IMR-90 (cell line): Measurements from ENCODE around the gene CEP83. TPM values are rescaled to one million over a fixed set of nuclear protein-coding genes. Genes with fewer than 3 reads are reported as not detected.

Experiments
- ATAC-seq: fragments of 200-7000 bp; cut with Tn5 transposase; 2 replicates; pipeline ENCODE4 v1.9.1; 2020; ENCODE audit warnings: low read depth, mild to moderate bottlenecking, moderate library complexity
- BruUV-seq: library from RNA; stranded (reverse); fragments of 400-500 nt; replicated peaks from 2 replicates; lab custom pipeline; 2021; lab: Mats Ljungman, UMichigan
- CTCF ChIA-PET: fragments of 300-600 bp; formaldehyde crosslinking; extraction: SDS; loops from one replicate; lab custom pipeline; 2021; ENCODE audit warnings: antibody characterized with exemption; lab: Yijun Ruan, JAX
- POLR2A ChIA-PET: fragments of 300-600 bp; sonication (Branson Sonifier 250); formaldehyde crosslinking; loops from one replicate; lab custom pipeline; 2022; ENCODE audit warnings: antibody characterized with exemption; ENCODE audit not compliant: unreplicated experiment; lab: Charles Lee
- DNase-seq: peaks from one replicate; pipeline ENCODE4 v3.0.0; 2013
- H2AFZ ChIP-seq: replicated peaks from 2 replicates; pipeline ENCODE3; 2013; ENCODE audit warnings: low read length, mild to moderate bottlenecking; ENCODE audit not compliant: poor library complexity
- H2AK5ac ChIP-seq: 2 replicates; pipeline ENCODE4 v1.6.1; 2013; ENCODE audit warnings: low read depth, low read length, inconsistent platforms
- H2AK9ac ChIP-seq: replicated peaks from 2 replicates; pipeline ENCODE3; 2013; ENCODE audit warnings: mild to moderate bottlenecking, low read depth, low read length, moderate library complexity; ENCODE audit not compliant: poor library complexity
- H2BK120ac ChIP-seq: 2 replicates; pipeline ENCODE4 v1.6.1; 2013; ENCODE audit warnings: low read depth, low read length, inconsistent platforms
- H2BK15ac ChIP-seq: 3 replicates; pipeline ENCODE4 v1.6.1; 2013; ENCODE audit warnings: low read depth, low read length, inconsistent platforms
- H2BK20ac ChIP-seq: 2 replicates; pipeline ENCODE4 v1.6.1; 2013; ENCODE audit warnings: low read depth, mild to moderate bottlenecking, inconsistent platforms, low read length, moderate library complexity
- H2BK5ac ChIP-seq: 2 replicates; pipeline ENCODE4 v1.6.1; 2013; ENCODE audit warnings: mild to moderate bottlenecking, low read depth, low read length, inconsistent platforms; ENCODE audit not compliant: poor library complexity, severe bottlenecking
- H3K14ac ChIP-seq: replicated peaks from 2 replicates; pipeline ENCODE4 v1.6.1; 2013; ENCODE audit warnings: low read depth, low read length, inconsistent platforms
- H3K18ac ChIP-seq: 2 replicates; pipeline ENCODE4 v1.6.1; 2013; ENCODE audit warnings: low read depth, low read length, control low read depth
- H3K23ac ChIP-seq: 2 replicates; pipeline ENCODE4 v1.6.1; 2013; ENCODE audit warnings: low read depth, low read length, inconsistent platforms
- H3K27ac ChIP-seq: 2 replicates; pipeline ENCODE4 v1.5.1; 2013; ENCODE audit warnings: mild to moderate bottlenecking, control low read depth, low read length; ENCODE audit not compliant: insufficient read depth
- H3K27me3 ChIP-seq: 2 replicates; pipeline ENCODE4 v1.6.1; 2013; ENCODE audit warnings: low read length; ENCODE audit not compliant: control insufficient read depth, insufficient read depth
- H3K36me3 ChIP-seq: 2 replicates; pipeline ENCODE4 v1.6.1; 2013; ENCODE audit warnings: low read length, mixed read lengths; ENCODE audit not compliant: control insufficient read depth, insufficient read depth
- H3K4ac ChIP-seq: 2 replicates; pipeline ENCODE4 v1.6.1; 2013; ENCODE audit warnings: low read depth, low read length, inconsistent platforms
- H3K4me1 ChIP-seq: 2 replicates; pipeline ENCODE4 v1.6.1; 2013; ENCODE audit warnings: low read length, mixed read lengths; ENCODE audit not compliant: control insufficient read depth, insufficient read depth
- H3K4me2 ChIP-seq: 2 replicates; pipeline ENCODE4 v1.6.1; 2013; ENCODE audit warnings: low read depth, mild to moderate bottlenecking, control low read depth, low read length, moderate library complexity
- H3K4me3 ChIP-seq: 2 replicates; pipeline ENCODE4 v1.5.1; 2013; ENCODE audit warnings: low read depth, mild to moderate bottlenecking, control low read depth, low read length, moderate library complexity; ENCODE audit not compliant: insufficient read depth
- H3K56ac ChIP-seq: 2 replicates; pipeline ENCODE4 v1.6.1; 2013; ENCODE audit warnings: low read length, inconsistent platforms; ENCODE audit not compliant: insufficient read depth; ENCODE audit errors: extremely low read depth
- H3K79me1 ChIP-seq, 2 experiments: 2 replicates each; pipeline ENCODE4 v1.6.1; 2013; ENCODE audit warnings: low read length in 2 of 2, inconsistent platforms in 1 of 2, low read depth in 1 of 2
- H3K9ac ChIP-seq: 2 replicates; pipeline ENCODE4 v1.6.1; 2013; ENCODE audit warnings: low read depth, low read length, control low read depth
- H3K9me1 ChIP-seq: 2 replicates; pipeline ENCODE4 v1.6.1; 2013; ENCODE audit warnings: low read length, inconsistent platforms; ENCODE audit not compliant: insufficient read depth
- H3K9me3 ChIP-seq: 2 replicates; pipeline ENCODE4 v1.6.1; 2013; ENCODE audit warnings: low read length; ENCODE audit not compliant: control insufficient read depth, insufficient read depth
- H4K20me1 ChIP-seq: 2 replicates; pipeline ENCODE4 v1.6.1; 2013; ENCODE audit warnings: low read length, inconsistent platforms; ENCODE audit not compliant: insufficient read depth
- H4K5ac ChIP-seq: 2 replicates; pipeline ENCODE4 v1.6.1; 2013; ENCODE audit warnings: mild to moderate bottlenecking, low read depth, low read length, control low read depth
- H4K8ac ChIP-seq, 2 experiments: 2 replicates each; pipeline ENCODE4 v1.6.1; 2013; ENCODE audit warnings: low read depth in 2 of 2, low read length in 2 of 2, control low read depth in 1 of 2, inconsistent platforms in 1 of 2
- H4K91ac ChIP-seq: 2 replicates; pipeline ENCODE4 v1.6.1; 2013; ENCODE audit warnings: low read depth, low read length, inconsistent platforms; ENCODE audit not compliant: insufficient read depth
- MAZ ChIP-seq: IDR thresholded peaks from 2 replicates; pipeline ENCODE4 v1.6.1; 2012; ENCODE audit warnings: low read depth, mild to moderate bottlenecking, low read length, improper control_type of control experiment, moderate library complexity, borderline replicate concordance
- NFE2L2 ChIP-seq: fragments of 150-350 bp; IDR thresholded peaks from 2 replicates; pipeline ENCODE4 v1.6.1; 2016; ENCODE audit warnings: low read depth, mild to moderate bottlenecking, low read length
- POLR2A ChIP-seq: IDR thresholded peaks from 2 replicates; pipeline ENCODE4 v1.6.1; 2012; ENCODE audit warnings: mild to moderate bottlenecking, low read depth, low read length
- WGBS, 2 experiments: methylation state at CpG; one replicate each; pipeline versions ENCODE4 v1.1.5 to v1.1.7; 2013; ENCODE audit warnings: missing lambda C conversion rate in 2 of 2; ENCODE audit not compliant: insufficient read length in 1 of 2; ENCODE audit errors: extremely low coverage in 2 of 2; 5-methylcytosine and 5-hydroxymethylcytosine counted together
- dilution Hi-C: fragments of 300-500 bp; cut with HindIII; formaldehyde crosslinking; loops from one replicate; pipeline ENCODE4 v1.14.3; 2018; ENCODE audit warnings: low sequenced_read_pairs; ENCODE audit not compliant: unreplicated experiment
- in situ Hi-C: fragments of 300-500 bp; cut with MboI; formaldehyde crosslinking; loops from 3 replicates; pipeline ENCODE4 v1.14.3; 2019; ENCODE audit warnings: low sequenced_read_pairs, inconsistent platforms, mixed read lengths
- intact Hi-C: fragments of 100-400 bp; cut with micrococcal nuclease; formaldehyde crosslinking; loops from 2 replicates; pipeline ENCODE4 v1.10.0; 2022
- polyA plus RNA-seq, 3 experiments: library from polyadenylated mRNA; depleted of rRNA; stranded (reverse); fragments of >200 nt; gene quantifications; 2 replicates each; pipeline ENCODE4 v1.2.3, GENCODE V29; 2012; ENCODE audit warnings: low replicate concordance in 1 of 3
- total RNA-seq: library from RNA; depleted of rRNA; stranded (reverse); fragments of >200 nt; gene quantifications from 2 replicates; pipeline ENCODE4 v1.2.3, GENCODE V29; 2012
- TF ChIP-seq, protein P1 (sequence below): fragments of 150-350 bp; IDR thresholded peaks from 2 replicates; pipeline ENCODE4 v1.6.1; 2016; ENCODE audit warnings: low read depth, mild to moderate bottlenecking, low read length, moderate library complexity, borderline replicate concordance

CEP83 gene
- total and polyA plus RNA-seq, 2 of the 4 experiments (the other 2 are of a cell fraction) = 3.9 to 8.9 TPM

GRCh38 chr12:94404854-94405253 is 54.8 kb downstream of the CEP83 start:
- H3K4me3 ChIP-seq = no peak overlapping the region
- BruUV-seq = no TSS peak
- intact Hi-C loops (no loop called here), dilution Hi-C loops (no loop called here), in situ Hi-C loops (no loop called here)
- H3K18ac ChIP-seq = no peak overlapping the region
- no peak overlapping the region for H3K4me2 ChIP-seq
- no peak overlapping the region for H4K91ac ChIP-seq
- no peak overlapping the region for H3K9ac ChIP-seq
- H3K9me1 ChIP-seq = 0 out of 2 replicates have a peak, but pooled peaks cover 5% of the 10 kb centered on the region
- H3K4ac ChIP-seq = no peak overlapping the region
- no peaks in the 10 kb centered on the region for H3K27me3 ChIP-seq
- no peak overlapping the region for H2AK5ac ChIP-seq
- ChIA-PET CTCF (no interaction called here), POLR2A (no interaction called here)
- peaks cover 1% of the 10 kb centered on the region; the same call in 1 of the 2 replicates for H3K36me3 ChIP-seq
- no peak overlapping the region for H3K27ac ChIP-seq
- no peak overlapping the region for H2AFZ ChIP-seq
- H3K4me1 ChIP-seq = no peaks in the 10 kb centered on the region
- WGBS, 2 experiments = no CpG with 5 or more reads among the region's 2 CpGs
- ATAC-seq (no peak), DNase-seq (no peak)
- H3K79me1 ChIP-seq = no peaks in the 10 kb centered on the region; a peak in 1 of 4 replicates
- TF ChIP-seq NFE2L2 = no peak
- TF ChIP-seq MAZ = no peak
- TF ChIP-seq, protein P1, sequence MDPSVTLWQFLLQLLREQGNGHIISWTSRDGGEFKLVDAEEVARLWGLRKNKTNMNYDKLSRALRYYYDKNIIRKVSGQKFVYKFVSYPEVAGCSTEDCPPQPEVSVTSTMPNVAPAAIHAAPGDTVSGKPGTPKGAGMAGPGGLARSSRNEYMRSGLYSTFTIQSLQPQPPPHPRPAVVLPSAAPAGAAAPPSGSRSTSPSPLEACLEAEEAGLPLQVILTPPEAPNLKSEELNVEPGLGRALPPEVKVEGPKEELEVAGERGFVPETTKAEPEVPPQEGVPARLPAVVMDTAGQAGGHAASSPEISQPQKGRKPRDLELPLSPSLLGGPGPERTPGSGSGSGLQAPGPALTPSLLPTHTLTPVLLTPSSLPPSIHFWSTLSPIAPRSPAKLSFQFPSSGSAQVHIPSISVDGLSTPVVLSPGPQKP = no peak
- no peak for TF ChIP-seq POLR2A
- no peak overlapping the region for H3K23ac ChIP-seq
- no peak overlapping the region for H2BK15ac ChIP-seq
- no peaks in the 10 kb centered on the region for H3K9me3 ChIP-seq
- H2BK5ac ChIP-seq = no peak overlapping the region
- no peak overlapping the region for H2BK20ac ChIP-seq
- no peak overlapping the region for H3K14ac ChIP-seq
- no peak overlapping the region for H4K5ac ChIP-seq
- no peak overlapping the region for H3K56ac ChIP-seq
- H2AK9ac ChIP-seq = no peak overlapping the region
- H2BK120ac ChIP-seq = no peak overlapping the region
- no peak overlapping the region for H4K8ac ChIP-seq
- H4K20me1 ChIP-seq = no peaks in the 10 kb centered on the region
